ENCODE measurements around the gene ADNP. TPM values are rescaled to one million over a fixed set of nuclear protein-coding genes. Genes with fewer than 3 reads are reported as not detected.

The ADNP gene
- total RNA-seq, 4 donors from 2014 or later = 48.2 to 54.9 (median 52.7) TPM

GRCh38 chr20:50968289-50968688, 37.1 kb upstream of the ADNP start:
- TF ChIP-seq CTCF (IDR thresholded peaks at IDR 0.05; ENCODE audit: low read depth) = no peak

GRCh38 chr20:50967586-50967985, 36.3 kb upstream of the ADNP start:
- TF ChIP-seq CTCF (IDR thresholded peaks at IDR 0.05; ENCODE audit: low read depth) = no peak

GRCh38 chr20:50959543-50960126, 28.4 kb upstream of the ADNP start:
- TF ChIP-seq CTCF (IDR thresholded peaks at IDR 0.05; ENCODE audit: low read depth) = no peak

- no peak for TF ChIP-seq CTCF (IDR thresholded peaks at IDR 0.05; ENCODE audit: low read depth)
Measured at GRCh38 chr20:50958615-50959542, 27.6 kb upstream of the ADNP start, which contains the start of gene MOCS3. MOCS3 (plus strand) TSS chr20:50958818; CDS start chr20:50958843, 25 bp downstream.

- TF ChIP-seq CTCF (IDR thresholded peaks at IDR 0.05; ENCODE audit: low read depth) = no peak
Measured at GRCh38 chr20:50957798-50958614, 26.8 kb upstream of the ADNP start, which contains the start of gene DPM1. DPM1 (minus strand) TSS chr20:50958532; CDS start chr20:50958523, 9 bp downstream.

- TF ChIP-seq CTCF (IDR thresholded peaks at IDR 0.05; ENCODE audit: low read depth) = no peak
Measured at GRCh38 chr20:50957276-50957675, 26.0 kb upstream of the ADNP start.

All from subcutaneous adipose tissue (tissue), 4 donors.